Hematopoietic multipotent progenitor cell treated with erythropoietin and hydrocortisone succinate and interleukin-3 and kit ligand, for 4 days (in vitro differentiated cells): ENCODE measurements around the gene NT5DC2.

Source experiments
- DNase-seq: peaks from one replicate; pipeline ENCODE4 v3.0.0-alpha.2; 2015

The NT5DC2 gene

DNA sequence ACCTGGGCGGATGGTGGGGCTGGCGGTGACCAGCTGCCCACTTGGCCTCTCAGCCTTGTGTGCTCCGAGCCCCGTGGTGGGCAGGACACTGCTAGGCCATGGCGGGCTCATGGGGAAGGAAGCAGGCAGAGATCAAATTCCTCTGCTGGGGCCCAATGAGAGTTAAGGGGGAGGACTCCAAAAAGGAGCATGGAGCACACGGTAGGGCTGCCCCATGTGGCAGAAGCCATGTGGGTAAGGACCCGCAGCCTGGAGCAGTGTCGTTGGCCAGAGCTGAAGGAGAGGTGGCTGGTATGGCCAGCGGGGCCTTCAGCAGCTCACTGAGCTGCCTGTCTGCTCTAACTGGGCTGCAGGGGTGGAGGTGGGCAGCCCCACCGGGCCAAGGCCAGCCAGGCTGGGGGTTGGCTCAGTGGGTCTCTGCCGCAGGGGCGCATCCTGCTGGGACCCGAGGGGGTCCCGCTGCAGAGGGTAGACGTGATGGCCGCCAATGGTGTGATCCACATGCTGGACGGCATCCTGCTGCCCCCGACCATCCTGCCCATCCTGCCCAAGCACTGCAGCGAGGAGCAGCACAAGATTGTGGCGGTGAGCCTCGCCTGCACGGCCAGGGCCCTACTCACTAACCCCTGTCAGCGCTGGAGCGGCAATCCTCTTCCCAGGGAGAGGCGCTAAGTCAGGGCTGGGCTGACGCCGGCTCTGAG, 27.2 kb downstream of the NT5DC2 start:
- no peak for DNase-seq

DNA sequence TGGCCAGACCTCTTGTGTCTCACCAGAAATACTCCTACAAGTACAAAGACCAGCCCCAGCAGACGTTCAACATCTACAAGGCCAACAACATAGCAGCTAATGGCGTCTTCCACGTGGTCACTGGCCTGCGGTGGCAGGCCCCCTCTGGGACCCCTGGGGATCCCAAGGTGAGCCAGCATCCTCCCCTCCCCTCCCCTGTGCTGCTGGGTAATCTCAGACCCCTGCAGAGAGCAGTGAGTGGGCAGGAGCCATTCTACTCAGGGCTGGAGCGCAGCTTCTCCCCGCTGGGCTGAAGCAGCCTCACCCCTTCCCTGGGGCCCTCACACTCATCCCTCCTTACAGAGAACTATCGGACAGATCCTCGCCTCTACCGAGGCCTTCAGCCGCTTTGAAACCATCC, 28.7 kb downstream of the NT5DC2 start:
- no peak for DNase-seq

DNA sequence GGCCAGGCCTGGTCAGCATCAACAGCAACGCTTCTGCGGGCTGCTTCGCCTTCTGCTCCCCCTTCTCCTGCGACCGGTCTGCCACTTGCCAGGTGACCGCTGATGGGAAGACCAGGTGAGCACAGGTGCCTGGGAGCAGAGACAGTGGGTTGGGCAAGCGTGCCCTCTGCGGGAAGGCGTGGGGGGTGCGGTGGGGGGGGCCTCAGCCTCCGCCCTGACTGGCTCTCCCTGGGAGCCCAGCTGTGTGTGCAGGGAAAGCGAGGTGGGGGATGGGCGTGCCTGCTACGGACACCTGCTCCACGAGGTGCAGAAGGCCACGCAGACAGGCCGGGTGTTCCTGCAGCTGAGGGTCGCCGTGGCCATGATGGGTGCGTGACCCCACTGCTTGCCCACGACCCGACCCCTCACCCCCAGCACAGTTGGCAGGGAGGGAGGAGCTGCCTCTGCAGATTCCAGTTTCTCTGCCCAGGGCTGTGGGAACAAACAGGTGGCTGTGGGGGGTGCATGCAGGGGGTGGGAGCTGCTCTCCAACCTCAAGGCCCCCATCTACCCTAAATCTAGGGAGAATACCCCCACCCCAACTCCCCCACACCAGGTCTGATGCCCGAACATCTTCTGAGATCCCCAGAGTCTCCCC, 29.8 kb downstream of the NT5DC2 start:
- DNase-seq = no peak

DNA sequence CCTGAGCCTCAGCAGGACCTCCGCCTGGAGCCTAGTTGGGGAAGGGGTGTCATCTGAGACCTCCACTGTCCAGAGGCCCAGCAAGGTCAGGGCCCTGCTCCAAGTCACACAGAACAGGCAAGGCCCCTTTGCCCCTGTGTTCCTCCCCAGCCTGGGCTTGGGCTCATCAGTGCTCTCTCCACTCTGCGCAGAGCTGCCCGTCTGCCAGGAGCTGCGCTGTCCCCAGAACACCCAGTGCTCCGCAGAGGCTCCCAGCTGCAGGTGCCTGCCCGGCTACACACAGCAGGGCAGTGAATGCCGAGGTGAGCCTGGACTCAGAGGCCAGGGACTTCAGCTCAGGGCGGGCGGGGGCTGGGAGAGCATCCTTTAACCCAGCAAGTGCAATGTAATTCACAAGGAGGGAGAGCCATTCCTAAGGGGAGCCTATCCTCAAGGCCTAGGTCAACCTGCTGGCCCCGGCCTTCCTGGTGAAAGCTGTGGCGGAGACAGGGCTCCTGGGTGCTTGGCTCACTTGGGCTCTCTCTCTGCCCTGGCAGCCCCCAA, 30.8 kb downstream of the NT5DC2 start:
- DNase-seq = no peak

DNA sequence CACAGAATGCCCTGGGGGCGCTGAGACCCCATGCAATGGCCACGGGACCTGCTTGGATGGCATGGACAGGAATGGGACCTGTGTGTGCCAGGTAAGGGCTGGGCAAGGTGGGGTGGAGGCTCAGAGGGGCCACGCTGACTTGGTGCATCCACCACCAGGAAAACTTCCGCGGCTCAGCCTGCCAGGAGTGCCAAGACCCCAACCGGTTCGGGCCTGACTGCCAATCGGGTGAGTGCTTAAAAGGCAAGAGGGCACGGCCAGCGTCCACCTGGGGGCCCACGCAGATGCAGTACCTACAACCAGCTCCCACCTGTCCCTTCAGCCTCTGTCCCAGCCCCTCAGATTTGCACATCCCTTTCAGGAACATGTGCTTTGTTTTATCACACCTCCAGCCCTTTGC, 31.7 kb downstream of the NT5DC2 start:
- no peak for DNase-seq

DNA sequence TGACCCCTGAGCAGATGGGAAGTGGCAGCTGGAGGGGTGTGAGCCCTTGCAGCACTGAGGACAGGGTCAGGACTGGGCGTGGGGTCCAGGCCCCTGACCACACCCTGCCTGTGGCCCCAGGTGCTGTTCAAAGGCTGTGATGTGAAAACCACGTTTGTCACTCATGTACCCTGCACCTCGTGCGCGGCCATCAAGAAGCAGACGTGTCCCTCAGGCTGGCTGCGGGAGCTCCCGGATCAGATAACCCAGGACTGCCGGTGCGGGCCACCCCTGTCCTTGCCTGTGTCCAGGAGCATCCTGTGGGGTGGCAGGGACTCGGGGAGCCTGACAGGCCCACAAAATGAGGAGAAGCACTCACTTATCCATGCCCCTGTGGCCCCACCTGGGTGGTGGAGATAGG, 32.6 kb downstream of the NT5DC2 start:
- no peak for DNase-seq

DNA sequence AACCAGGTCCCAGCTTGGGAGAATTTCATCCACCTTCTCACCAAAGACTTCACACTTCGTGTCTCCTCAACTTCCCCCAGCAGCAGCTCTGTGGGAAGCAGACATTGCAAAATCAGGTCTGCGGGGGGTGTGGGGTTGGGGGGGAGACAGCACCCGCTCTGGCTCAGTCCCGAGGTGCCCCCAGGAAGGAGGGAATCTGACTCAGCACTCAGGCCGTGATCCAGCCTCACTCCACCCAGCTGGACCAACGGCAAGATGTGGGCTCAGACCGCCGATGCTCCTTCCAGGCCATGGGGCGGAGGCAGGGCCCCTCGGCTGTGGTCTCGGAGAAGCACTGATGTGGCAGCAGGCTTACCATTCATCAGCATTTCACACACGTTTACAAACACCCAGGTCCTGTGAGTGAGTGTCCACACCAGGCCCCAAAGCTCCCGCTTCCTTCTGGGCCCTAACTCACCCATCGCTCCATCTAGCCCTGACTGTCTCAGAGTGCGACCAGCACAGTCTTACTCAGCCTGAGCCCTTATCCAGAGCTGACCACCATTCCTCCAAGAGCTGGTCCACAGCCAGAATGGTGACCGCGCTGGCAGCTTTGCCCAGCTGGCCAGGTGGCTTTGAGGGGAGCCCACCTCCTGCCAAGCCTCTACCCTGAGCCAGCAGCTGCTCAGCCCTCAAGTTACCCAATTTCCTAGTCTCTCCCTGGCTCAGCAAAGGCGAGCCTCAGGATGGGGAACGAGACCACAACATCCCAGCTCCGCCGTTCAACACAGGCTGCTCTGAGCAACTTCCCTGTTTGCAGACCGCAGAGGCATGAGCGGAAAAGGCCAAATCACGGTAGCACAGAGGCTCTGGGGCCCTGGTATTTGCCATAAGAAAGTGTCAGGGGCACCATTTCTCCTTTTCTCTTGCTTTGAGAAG, 35.3 kb downstream of the NT5DC2 start:
- DNase-seq = peak; percentile 94

DNA sequence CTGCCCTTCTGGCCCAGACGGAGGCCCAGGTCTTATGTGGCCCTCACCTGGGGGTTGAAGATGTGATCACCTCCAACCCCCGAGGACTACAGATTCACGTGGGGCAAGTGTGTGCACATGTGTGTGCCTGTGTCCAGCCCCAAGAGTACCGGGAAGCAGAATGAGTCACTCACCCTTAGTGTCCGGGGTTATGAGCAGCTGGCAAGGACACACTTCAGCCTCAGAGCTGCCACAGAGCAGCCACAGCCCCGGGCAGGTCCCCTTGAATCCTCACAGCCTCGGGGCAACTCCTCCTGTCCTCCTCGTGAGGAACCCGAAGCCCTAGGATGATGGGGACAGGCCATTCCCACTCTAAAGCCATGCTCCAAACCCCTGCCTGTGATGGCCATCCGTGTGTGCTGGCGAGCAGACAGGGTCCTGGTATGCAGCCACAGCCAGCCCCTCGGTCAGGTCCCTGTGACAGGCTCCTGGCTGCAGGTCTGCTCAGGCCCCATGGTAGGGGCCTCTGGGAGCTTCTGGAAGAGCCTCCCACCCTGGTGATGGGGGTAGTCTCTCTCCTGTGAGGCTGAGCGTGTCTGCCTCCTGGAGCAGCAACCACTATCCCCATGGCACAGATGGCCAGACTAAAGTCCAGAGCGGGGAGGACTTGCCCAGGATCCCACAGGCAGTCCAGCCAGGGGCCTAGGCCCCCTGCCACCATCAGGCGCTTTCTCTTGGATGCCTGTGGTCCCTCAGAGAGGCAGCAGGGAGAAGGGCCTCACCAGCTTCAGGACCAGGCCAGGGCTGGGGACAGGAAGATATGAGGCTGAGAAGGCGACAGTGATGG, 37.7 kb downstream of the NT5DC2 start:
- peak; percentile 35 for DNase-seq

DNA sequence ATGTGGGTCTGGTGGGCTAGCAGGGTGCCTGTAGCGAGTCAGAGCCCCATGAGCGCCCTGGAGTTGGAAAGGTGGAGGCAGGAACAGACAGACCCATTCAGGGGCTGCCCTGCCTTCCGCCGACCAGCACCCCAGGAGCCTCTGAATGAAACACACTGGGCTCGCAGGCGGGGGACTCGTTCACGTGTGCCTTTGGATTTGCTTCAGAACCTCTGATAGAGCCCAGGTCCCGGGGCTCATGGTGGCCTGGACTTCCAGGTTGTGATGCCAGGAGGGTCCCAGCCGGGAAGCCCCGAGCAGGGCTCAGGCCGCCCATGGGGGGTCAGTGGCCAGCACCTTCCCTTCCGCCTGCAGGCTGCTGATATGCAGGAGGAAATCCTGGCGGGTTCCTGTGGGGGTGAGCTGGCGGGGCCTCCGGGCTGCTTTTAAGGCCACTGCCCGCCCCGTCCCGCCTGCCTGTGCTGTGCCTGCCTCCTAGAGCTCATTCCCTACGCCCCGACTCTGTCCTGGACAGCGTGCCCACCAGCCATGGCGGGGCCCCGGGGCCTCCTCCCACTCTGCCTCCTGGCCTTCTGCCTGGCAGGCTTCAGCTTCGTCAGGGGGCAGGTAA, 38.7 kb downstream of the NT5DC2 start, which contains the start of gene STAB1:
STAB1 (plus strand) TSS at position 453 of the 610 bp plus-strand sequence; CDS start at position 529, 76 bp downstream.
- DNase-seq = peak; percentile 72

DNA sequence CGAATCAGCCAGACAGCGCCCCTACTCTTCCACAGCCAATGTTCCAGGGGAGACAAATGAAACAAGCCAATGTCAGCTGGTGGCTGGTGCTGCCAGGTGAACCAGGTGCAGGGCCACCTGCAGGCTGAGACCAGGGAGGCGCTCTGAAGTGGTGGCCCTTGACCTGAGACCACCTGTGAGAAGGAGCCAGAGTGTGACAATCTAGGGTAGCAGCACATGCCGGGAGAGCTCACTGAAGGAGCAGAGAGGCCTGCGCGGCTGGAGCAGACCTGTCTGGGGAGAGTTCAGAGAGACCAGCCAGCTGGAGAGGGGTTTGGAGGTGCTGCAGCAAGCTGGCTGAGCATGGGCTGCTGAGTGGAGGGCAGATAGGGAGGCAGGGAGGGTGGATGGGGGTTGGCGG, 39.2 kb downstream of the NT5DC2 start:
- no peak for DNase-seq

DNA sequence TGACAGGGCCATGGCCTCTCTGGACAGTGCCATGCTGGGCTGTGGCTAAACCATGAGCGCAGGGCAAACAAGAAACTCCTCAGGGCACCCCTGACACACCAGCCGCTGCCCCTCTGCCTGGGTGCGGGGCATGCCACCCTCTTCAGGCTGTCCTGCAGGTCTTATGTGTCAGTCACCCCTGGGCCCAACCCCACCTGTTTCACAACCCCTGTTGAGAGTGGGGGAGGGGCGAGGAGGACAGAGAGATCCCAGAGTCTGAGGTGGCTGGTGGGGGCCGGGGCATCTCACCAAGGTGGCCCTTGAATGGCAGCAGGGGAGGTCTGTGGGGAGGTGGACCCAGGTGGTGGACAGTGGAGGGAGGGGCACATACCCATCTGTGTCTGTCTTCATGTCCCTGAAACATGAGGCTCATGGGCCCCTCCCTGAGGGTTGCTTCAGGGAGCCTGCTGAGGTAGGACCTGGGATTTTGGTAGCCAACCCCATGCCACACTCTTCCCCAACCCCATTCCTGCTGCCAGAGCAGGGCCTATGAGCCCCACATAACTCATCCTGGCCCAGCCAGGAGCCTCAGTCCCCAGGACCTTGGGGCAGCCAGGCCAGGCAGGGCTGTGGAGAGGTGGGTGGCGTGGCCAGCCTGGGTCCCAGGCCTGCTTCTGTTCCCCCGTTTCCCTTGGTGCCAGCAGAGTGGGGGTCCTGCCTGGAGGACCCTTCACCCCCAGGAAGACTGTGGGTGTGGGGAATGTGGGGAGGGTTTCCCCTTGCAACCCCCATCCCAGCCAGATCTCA, 40.2 kb downstream of the NT5DC2 start:
- DNase-seq = no peak

DNA sequence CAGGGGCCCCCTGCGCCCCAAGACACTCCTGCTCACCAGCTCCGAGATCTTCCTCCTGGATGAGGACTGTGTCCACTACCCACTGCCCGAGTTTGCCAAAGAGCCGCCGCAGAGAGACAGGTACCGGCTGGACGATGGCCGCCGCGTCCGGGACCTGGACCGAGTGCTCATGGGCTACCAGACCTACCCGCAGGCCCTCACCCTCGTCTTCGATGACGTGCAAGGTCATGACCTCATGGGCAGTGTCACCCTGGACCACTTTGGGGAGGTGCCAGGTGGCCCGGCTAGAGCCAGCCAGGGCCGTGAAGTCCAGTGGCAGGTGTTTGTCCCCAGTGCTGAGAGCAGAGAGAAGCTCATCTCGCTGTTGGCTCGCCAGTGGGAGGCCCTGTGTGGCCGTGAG, 41.6 kb downstream of the NT5DC2 start:
- DNase-seq = no peak

DNA sequence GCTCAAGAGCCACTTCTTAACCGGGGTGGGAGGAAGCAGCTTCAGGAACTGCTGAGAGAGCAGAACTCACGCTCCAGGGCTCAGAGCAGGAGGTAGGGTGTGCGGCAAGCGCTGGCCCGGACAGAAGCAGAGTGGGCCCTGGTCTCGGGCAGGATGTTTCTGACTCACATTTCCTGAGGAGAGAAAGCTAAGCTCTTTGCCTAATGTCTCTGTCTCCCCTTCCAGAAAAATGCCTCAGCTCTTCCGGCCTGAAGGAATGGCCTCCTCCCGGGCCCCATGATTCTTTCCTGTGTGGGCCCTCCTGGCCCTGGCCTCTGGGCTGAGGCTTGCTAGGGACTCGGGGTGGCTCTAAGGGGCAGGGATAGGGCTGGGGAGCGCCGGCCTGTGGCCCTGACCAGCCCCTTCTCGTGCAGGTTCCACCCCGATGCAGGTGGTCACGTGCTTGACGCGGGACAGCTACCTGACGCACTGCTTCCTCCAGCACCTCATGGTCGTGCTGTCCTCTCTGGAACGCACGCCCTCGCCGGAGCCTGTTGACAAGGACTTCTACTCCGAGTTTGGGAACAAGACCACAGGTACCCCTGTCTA, 42.6 kb downstream of the NT5DC2 start:
- DNase-seq = peak; percentile 62

DNA sequence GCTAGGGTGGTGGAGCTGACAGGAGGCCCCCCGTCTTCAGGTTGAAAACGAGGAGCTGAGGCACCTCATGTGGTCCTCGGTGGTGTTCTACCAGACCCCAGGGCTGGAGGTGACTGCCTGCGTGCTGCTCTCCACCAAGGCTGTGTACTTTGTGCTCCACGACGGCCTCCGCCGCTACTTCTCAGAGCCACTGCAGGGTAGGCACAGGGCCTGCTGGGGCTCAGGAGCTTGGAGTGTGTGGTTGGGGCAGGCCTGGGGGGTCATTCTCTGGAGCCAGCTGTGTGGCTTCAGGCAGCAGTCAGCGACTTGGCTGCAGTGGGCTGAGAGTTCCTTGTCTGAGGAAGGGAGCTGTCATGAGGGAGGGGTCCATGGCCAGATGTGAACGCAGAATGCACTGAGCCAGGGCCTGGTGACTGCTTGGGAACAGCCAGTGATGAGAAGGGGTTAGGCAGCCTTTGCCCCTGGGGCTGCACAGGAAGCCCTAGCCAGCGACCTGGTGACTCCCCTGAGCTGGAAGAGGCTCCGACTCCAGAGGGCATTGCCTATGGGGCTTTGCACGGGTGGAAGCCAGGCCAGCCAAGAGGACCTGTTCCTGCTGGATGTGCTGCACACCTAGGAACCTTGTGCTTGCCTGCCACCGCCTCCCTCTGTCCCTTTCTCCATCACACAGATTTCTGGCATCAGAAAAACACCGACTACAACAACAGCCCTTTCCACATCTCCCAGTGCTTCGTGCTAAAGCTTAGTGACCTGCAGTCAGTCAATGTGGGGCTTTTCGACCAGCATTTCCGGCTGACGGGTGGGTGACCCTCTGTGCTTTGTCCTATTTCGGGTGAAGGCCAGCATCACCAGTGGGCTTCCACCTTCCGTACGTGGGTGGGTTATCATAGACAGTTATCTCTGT, 43.4 kb downstream of the NT5DC2 start:
- DNase-seq = no peak

DNA sequence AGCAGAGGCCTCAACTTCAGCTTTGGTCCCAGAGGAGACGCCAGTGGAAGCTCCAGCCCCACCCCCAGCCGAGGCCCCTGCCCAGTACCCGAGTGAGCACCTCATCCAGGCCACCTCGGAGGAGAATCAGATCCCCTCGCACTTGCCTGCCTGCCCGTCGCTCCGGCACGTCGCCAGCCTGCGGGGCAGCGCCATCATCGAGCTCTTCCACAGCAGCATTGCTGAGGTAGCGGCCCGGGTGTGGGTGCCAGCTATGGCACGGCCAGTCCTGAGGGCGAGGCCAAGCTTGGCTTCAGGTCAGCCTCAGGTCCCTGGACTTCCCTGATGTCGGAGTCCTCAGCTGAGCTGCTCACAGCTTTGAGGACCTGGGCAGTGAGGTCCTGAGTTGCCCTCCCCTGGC, 44.2 kb downstream of the NT5DC2 start:
- DNase-seq = no peak

DNA sequence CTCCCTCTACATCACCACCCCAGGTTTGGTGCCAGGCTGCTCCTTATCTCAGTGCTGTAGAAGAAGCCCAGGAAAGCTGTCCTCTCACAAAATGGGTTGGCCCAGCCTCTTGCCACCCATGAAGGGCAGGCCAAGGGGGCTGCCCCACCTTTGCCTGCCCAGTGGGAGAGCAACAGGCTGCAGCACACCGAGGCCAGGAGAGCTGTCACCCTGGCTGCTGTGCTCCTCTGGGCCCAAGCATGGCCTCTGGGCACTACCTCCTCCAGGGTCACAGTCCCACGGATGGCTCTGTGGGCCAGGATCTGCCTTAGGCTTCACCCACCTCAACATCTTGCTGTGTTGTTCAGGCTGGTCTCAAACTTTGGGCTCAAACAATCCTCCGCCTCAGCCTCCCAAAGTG, 44.9 kb downstream of the NT5DC2 start:
- no peak for DNase-seq

DNA sequence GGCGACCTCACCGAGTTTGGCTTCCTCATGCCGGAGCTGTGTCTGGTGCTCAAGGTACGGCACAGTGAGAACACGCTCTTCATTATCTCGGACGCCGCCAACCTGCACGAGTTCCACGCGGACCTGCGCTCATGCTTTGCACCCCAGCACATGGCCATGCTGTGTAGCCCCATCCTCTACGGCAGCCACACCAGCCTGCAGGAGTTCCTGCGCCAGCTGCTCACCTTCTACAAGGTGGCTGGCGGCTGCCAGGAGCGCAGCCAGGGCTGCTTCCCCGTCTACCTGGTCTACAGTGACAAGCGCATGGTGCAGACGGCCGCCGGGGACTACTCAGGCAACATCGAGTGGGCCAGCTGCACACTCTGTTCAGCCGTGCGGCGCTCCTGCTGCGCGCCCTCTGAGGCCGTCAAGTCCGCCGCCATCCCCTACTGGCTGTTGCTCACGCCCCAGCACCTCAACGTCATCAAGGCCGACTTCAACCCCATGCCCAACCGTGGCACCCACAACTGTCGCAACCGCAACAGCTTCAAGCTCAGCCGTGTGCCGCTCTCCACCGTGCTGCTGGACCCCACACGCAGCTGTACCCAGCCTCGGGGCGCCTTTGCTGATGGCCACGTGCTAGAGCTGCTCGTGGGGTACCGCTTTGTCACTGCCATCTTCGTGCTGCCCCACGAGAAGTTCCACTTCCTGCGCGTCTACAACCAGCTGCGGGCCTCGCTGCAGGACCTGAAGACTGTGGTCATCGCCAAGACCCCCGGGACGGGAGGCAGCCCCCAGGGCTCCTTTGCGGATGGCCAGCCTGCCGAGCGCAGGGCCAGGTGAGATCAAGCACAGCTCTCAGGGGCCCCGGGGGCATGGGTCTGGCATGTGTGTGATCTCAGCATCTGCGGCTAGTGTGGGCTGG, 45.6 kb downstream of the NT5DC2 start:
- DNase-seq = no peak

DNA sequence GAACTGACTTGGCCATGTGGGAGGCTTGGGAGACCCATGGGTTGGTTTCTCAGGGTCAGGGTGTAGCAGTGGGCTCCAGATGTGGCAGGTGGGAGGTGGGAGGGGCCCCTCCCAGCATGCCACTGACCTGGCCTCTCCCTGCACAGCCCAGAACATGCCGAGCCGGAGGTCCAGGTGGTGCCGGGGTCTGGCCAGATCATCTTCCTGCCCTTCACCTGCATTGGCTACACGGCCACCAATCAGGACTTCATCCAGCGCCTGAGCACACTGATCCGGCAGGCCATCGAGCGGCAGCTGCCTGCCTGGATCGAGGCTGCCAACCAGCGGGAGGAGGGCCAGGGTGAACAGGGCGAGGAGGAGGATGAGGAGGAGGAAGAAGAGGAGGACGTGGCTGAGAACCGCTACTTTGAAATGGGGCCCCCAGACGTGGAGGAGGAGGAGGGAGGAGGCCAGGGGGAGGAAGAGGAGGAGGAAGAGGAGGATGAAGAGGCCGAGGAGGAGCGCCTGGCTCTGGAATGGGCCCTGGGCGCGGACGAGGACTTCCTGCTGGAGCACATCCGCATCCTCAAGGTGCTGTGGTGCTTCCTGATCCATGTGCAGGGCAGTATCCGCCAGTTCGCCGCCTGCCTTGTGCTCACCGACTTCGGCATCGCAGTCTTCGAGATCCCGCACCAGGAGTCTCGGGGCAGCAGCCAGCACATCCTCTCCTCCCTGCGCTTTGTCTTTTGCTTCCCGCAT, 46.4 kb downstream of the NT5DC2 start:
- DNase-seq = no peak
